SU-DHL-6 (cell line): ENCODE measurements around the gene FGF8.
A peak's percentile ranks its signal among the peaks of the same experiment; 100 is the strongest.

Source experiments
- H2AFZ ChIP-seq: fragments of 200-600 bp; sonication (generic); 2 replicates; pipeline ENCODE4 v1.6.1; 2014; ENCODE audit warnings: low read depth, mild to moderate bottlenecking, moderate library complexity, mixed read lengths, antibody characterized with exemption, low read length; ENCODE audit not compliant: severe bottlenecking
- H3F3A ChIP-seq: fragments of 200-600 bp; shearing (Covaris generic); 2 replicates; pipeline ENCODE4 v1.6.0; 2016; ENCODE audit warnings: antibody characterized with exemption, mild to moderate bottlenecking; ENCODE audit not compliant: insufficient read depth
- H3K27ac ChIP-seq: fragments of 200-600 bp; sonication (generic); 2 replicates; pipeline ENCODE4 v1.5.1; 2016; ENCODE audit warnings: low read depth, mild to moderate bottlenecking, low read length, moderate library complexity, mixed read lengths
- H3K27me3 ChIP-seq: fragments of 200-600 bp; sonication (generic), shearing (Covaris generic); 2 replicates; pipeline ENCODE4 v1.6.0; 2014; ENCODE audit warnings: mild to moderate bottlenecking, low read length
- H3K36me3 ChIP-seq: fragments of 200-600 bp; sonication (generic); 2 replicates; pipeline ENCODE4 v1.6.1; 2014; ENCODE audit warnings: mild to moderate bottlenecking, low read length, mixed read lengths
- H3K4me2 ChIP-seq: fragments of 300-600, 200-600 bp; shearing (Covaris generic), sonication (generic); 2 replicates; pipeline ENCODE4 v1.6.0; 2014; ENCODE audit warnings: low read length, low read depth, mild to moderate bottlenecking; ENCODE audit not compliant: poor library complexity, severe bottlenecking
- H3K4me3 ChIP-seq: fragments of 200-600 bp; sonication (generic); 2 replicates; pipeline ENCODE4 v1.5.1; 2014; ENCODE audit warnings: antibody characterized with exemption, low read length, mild to moderate bottlenecking, mixed read lengths; ENCODE audit not compliant: insufficient read depth, poor library complexity, severe bottlenecking
- H3K79me2 ChIP-seq: fragments of 200-600 bp; sonication (generic); 2 replicates; pipeline ENCODE4 v1.6.1; 2014; ENCODE audit warnings: mild to moderate bottlenecking, low read length, moderate library complexity; ENCODE audit not compliant: insufficient read depth
- H3K9ac ChIP-seq: fragments of 200-600 bp; sonication (generic); 2 replicates; pipeline ENCODE4 v1.7.0; 2014; ENCODE audit warnings: mild to moderate bottlenecking, low read length
- H3K9me2 ChIP-seq: fragments of 200-600 bp; sonication (generic); replicated peaks from 2 replicates; pipeline ENCODE4 v1.6.1; 2014; ENCODE audit warnings: low read length; ENCODE audit not compliant: insufficient read depth
- H3K9me3 ChIP-seq: fragments of 200-600 bp; sonication (generic); 2 replicates; pipeline ENCODE4 v1.6.1; 2014; ENCODE audit warnings: low read length, mixed read lengths; ENCODE audit not compliant: insufficient read depth
- H4K20me1 ChIP-seq: fragments of 200-600 bp; sonication (generic); 2 replicates; pipeline ENCODE4 v1.6.1; 2014; ENCODE audit warnings: low read depth, mild to moderate bottlenecking, antibody characterized with exemption, low read length, moderate library complexity, mixed read lengths
- EZH2phosphoT487 ChIP-seq: fragments of 200-600 bp; sonication (generic), shearing (Covaris generic); conservative IDR thresholded peaks from 2 replicates; pipeline ENCODE4 v1.6.1; 2018; ENCODE audit warnings: mild to moderate bottlenecking, antibody characterized with exemption, low read length, moderate library complexity, mixed read lengths
- TF ChIP-seq, protein P1 (sequence below): fragments of 200-600 bp; sonication (generic); IDR thresholded peaks from one replicate; pipeline ENCODE4 v1.5.1; 2017; ENCODE audit warnings: antibody characterized with exemption, mild to moderate bottlenecking, low read length, moderate library complexity; ENCODE audit not compliant: insufficient read depth, poor library complexity, severe bottlenecking

The FGF8 gene

GRCh38 chr10:101818119-101818871 lies 42.4 kb upstream of the FGF8 start, which contains the start of gene OGA:
Gene OGA, minus strand, starts transcription at chr10:101818444. Its CDS starts 422 bp downstream, at chr10:101818022.
- Histone ChIP-seq H3K36me3 (peaks cover 4% of the 10 kb centered on the region; the same call in 1 of the 2 replicates), H3K27me3 (no peaks in the 10 kb centered on the region), H3K9ac (peak within 1 kb of the TSS; percentile 93), H3K4me2 (peak within 1 kb of the TSS; percentile 100), H3K4me3 (peak within 1 kb of the TSS; percentile 97), H4K20me1 (peaks cover 25% of the 10 kb centered on the region), H3F3A (peaks cover 21% of the 10 kb centered on the region), H2AFZ (peak within 1 kb of the TSS; percentile 88), H3K27ac (peak within 1 kb of the TSS; percentile 44), H3K9me2 (no peaks in the 10 kb centered on the region), H3K79me2 (peaks cover 48% of the 10 kb centered on the region), H3K9me3 (no peaks in the 10 kb centered on the region)
- TF ChIP-seq, protein P1, sequence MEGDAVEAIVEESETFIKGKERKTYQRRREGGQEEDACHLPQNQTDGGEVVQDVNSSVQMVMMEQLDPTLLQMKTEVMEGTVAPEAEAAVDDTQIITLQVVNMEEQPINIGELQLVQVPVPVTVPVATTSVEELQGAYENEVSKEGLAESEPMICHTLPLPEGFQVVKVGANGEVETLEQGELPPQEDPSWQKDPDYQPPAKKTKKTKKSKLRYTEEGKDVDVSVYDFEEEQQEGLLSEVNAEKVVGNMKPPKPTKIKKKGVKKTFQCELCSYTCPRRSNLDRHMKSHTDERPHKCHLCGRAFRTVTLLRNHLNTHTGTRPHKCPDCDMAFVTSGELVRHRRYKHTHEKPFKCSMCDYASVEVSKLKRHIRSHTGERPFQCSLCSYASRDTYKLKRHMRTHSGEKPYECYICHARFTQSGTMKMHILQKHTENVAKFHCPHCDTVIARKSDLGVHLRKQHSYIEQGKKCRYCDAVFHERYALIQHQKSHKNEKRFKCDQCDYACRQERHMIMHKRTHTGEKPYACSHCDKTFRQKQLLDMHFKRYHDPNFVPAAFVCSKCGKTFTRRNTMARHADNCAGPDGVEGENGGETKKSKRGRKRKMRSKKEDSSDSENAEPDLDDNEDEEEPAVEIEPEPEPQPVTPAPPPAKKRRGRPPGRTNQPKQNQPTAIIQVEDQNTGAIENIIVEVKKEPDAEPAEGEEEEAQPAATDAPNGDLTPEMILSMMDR = no peak
- TF ChIP-seq EZH2phosphoT487 = no peak

DNA sequence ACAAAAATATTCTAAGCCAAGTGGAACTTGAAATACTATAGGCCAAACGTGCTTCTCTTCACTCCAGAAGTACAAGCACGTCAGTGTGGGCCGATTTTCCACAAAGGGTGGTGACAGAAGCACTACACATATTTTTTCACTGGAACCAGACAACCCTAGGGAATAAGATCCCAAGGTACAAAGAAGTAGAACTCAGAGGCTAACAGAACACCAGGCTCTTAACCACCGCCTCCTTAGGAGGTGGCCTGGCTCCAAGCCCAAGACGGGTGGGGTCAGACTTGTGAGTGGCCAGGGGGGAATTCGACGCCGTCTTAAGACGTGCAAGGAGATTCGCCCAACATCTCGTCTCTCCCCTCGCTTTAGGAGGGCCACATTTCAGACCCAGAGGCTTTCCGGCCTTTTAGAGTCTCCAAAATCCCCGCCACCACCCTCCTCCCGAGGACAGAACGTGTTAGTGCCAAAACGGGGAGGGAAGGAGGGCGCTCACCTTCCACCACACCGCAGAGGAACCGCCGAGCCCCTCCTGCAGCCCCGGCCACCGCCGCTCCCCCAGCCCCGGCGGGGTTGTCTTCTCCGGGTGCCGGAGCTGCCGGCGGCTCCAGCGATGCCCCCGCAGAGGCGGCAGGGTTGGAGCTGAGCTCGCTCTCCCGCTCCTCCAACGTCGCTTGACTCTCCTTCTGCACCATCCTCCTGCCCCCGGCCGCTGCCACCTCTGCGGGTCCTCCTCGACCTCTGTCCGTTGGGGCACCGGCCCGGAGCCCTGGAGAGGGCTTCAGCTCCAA lies 41.6 kb upstream of the FGF8 start:
- Histone ChIP-seq H3K9me2 (no peaks in the 10 kb centered on the region), H3K4me2 (peak overlapping the region; percentile 100), H3K4me3 (peak overlapping the region; percentile 97), H2AFZ (no peak overlapping the region), H3K27me3 (no peaks in the 10 kb centered on the region), H3K79me2 (peaks cover 56% of the 10 kb centered on the region), H3F3A (peaks cover 25% of the 10 kb centered on the region), H3K36me3 (peaks cover 12% of the 10 kb centered on the region; the same call in 1 of the 2 replicates), H3K9ac (peak overlapping the region; percentile 93), H3K9me3 (no peaks in the 10 kb centered on the region), H3K27ac (peak overlapping the region; percentile 44), H4K20me1 (peaks cover 32% of the 10 kb centered on the region)
- TF ChIP-seq, protein P1 = no peak
- no peak for TF ChIP-seq EZH2phosphoT487

DNA sequence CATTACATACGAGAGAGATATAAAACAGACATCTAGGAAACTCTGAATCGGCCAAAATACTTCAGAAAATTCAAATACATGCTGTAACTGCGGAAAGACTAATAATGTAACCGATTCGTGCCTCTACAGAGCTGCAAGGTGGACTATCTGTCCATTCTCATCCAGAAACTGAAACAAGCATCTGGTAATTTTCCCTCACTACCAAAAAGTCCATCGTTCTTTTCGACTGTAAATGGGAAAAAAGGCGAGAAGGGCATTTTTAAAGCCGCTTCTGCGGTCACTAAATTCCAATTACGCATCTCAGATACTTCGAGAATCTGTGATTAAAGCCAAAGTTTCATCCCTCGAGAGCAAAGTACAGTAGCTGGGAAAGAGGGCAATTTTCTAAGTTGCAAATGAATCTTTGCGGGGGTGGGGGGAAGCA lies 41.0 kb upstream of the FGF8 start:
- H3K27ac ChIP-seq = peak overlapping the region; percentile 44; the same call in 1 of the 2 replicates
- H2AFZ ChIP-seq = no peak overlapping the region
- peak overlapping the region; percentile 97 for H3K4me3 ChIP-seq
- peaks cover 15% of the 10 kb centered on the region; the same call in 1 of the 2 replicates for H3K36me3 ChIP-seq
- H3K27me3 ChIP-seq = no peaks in the 10 kb centered on the region
- TF ChIP-seq, protein P1 = no peak
- no peak for TF ChIP-seq EZH2phosphoT487
- peaks cover 25% of the 10 kb centered on the region for H3F3A ChIP-seq
- peaks cover 62% of the 10 kb centered on the region for H3K79me2 ChIP-seq
- H3K4me2 ChIP-seq = peak overlapping the region; percentile 100
- no peaks in the 10 kb centered on the region for H3K9me2 ChIP-seq
- peak overlapping the region; percentile 93 for H3K9ac ChIP-seq
- H4K20me1 ChIP-seq = peaks cover 32% of the 10 kb centered on the region
- H3K9me3 ChIP-seq = no peaks in the 10 kb centered on the region
